Stimulated activated CD4-positive, alpha-beta T cell treated with anti-CD3 and anti-CD28 coated beads, Interleukin-4, amount 100 ng/mL, for 48 hours (primary cell): ENCODE results near the gene CCDC70.
"Not testable (repeated sequence)": the region's sequence is repeated elsewhere in the genome, so short reads cannot be mapped to it uniquely, and the experiment has no call there.

Experiments
- DNase-seq, 2 donors: peaks; one replicate each; pipeline ENCODE4 v3.0.0-alpha.2; 2020; ENCODE audit warnings: low read depth in 2 of 2

Gene CCDC70

GRCh38 chr13:51861723-51862300 is at the start of gene CCDC70:
Gene CCDC70, plus strand, starts transcription at chr13:51861969. Its CDS starts 3,443 bp downstream, at chr13:51865412.
- DNase-seq = peak in 1 of 2 donors; percentile 15

GRCh38 chr13:51814071-51814470 is 47.7 kb upstream of the CCDC70 start:
- no peak for DNase-seq

- peak; percentile 62 for DNase-seq
These were observed 46.7 kb upstream of the CCDC70 start for GRCh38 chr13:51814825-51815650.

- no peak for DNase-seq
These were observed 45.9 kb upstream of the CCDC70 start for GRCh38 chr13:51815848-51816247.

- DNase-seq = no peak
These were observed 45.0 kb upstream of the CCDC70 start for GRCh38 chr13:51816604-51817249.

- no peak for DNase-seq
These were observed 44.1 kb upstream of the CCDC70 start for GRCh38 chr13:51817717-51818116.

GRCh38 chr13:51818276-51818675 is 43.5 kb upstream of the CCDC70 start:
- no peak for DNase-seq

- peak; percentile 32 to 51 for DNase-seq
These were observed 42.8 kb upstream of the CCDC70 start for GRCh38 chr13:51818781-51819511.

- DNase-seq = no peak
These were observed 42.2 kb upstream of the CCDC70 start for GRCh38 chr13:51819544-51819943.

- DNase-seq = no peak
These were observed 41.7 kb upstream of the CCDC70 start for GRCh38 chr13:51820016-51820597.

- no peak for DNase-seq
These were observed 40.2 kb upstream of the CCDC70 start for GRCh38 chr13:51821606-51822005.

- DNase-seq = no peak
These were observed 39.5 kb upstream of the CCDC70 start for GRCh38 chr13:51822106-51822815.

GRCh38 chr13:51823359-51823758 is 38.4 kb upstream of the CCDC70 start:
- DNase-seq = no peak

- DNase-seq = no peak
These were observed 37.9 kb upstream of the CCDC70 start for GRCh38 chr13:51823863-51824262.

- DNase-seq = not testable (repeated sequence)
These were observed 37.1 kb upstream of the CCDC70 start for GRCh38 chr13:51824712-51825111.

- no peak for DNase-seq
These were observed 36.6 kb upstream of the CCDC70 start for GRCh38 chr13:51825165-51825592.

GRCh38 chr13:51825681-51826254 is 36.0 kb upstream of the CCDC70 start:
- no peak for DNase-seq

- DNase-seq = no peak
These were observed 35.2 kb upstream of the CCDC70 start for GRCh38 chr13:51826606-51827005.

GRCh38 chr13:51827254-51827653 is 34.5 kb upstream of the CCDC70 start:
- DNase-seq = no peak

- no peak for DNase-seq
These were observed 32.8 kb upstream of the CCDC70 start for GRCh38 chr13:51828730-51829567.
